ENCODE data around the gene MRNIP.

MRNIP gene

GRCh38 chr5:179803651-179804554, 54.7 kb downstream of the MRNIP start:
- no peak for DNase-seq (ENCODE audit: low spot score)

- no peak for DNase-seq (ENCODE audit: low spot score)
Observed at GRCh38 chr5:179802950-179803562, 55.6 kb downstream of the MRNIP start.

- no peak for DNase-seq (ENCODE audit: low spot score)
Observed at GRCh38 chr5:179802207-179802883, 56.3 kb downstream of the MRNIP start.

DNA sequence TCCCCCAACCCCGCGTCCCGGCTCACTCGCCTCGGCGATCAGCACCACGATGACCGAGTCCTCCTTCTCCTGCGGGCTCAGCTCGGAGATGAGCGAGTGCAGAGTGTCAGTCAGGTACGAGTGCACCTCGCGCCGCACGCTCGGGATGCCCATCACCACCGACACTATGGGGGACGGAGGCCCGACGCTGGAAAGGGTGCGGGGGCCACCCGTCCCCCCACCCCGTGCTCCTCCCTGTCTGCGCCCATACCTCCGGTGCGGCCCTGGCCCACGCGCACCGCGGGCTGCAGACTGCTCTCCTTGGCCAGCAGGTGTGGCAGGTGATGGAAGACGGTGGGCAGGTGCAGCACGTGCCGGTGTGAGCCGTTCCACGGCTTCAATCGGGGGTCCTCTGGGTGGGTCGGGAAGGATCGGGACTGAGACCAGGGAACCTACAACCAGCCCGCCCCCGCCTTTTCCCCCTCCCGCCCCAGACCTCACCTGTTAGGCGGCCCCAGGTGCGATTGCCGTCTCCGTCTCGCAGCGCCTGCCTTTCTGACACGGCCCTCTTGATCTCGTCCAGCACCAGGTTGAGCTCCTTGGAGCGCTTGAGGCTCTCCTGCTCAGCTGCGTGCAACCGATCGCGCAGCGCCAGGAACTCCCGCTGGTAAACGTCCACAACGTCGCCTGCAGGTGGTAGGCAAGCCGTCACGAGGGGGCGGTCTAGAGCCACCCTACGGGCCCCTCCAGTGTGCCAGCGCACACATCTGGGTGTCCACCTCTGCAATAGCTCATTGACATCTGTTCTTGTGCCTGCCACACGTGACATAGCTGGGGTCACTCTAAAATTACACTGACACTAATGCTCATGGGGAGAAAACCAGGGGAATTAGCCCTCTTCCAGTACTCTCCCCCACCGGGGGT, 57.1 kb downstream of the MRNIP start:
- DNase-seq (ENCODE audit: low spot score) = no peak

DNA sequence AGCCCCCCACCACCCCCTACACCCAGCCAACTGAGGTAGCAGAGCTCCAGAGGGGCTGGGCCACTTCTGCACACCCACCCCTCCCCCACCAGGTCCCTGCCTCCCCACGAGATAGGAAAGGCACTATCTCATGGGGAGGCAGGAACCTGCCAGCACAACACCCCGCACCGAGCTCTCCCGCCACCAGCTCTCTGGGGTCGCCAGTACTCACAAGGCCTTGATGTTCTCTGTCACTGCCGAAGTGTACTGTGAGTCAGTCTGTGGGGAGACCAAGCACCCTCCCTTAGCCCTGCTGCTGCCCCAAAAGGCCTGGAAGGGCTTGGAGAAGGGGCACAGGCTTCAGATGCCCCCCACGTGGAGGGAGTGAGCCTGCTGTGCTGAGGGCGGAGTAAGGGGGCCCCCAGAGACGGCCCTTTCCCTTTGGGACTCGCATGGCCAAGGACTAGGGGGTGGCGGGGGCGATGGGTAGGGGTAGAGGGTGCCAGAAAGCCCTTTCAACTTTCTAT, 57.9 kb downstream of the MRNIP start:
- DNase-seq (ENCODE audit: low spot score) = no peak

DNA sequence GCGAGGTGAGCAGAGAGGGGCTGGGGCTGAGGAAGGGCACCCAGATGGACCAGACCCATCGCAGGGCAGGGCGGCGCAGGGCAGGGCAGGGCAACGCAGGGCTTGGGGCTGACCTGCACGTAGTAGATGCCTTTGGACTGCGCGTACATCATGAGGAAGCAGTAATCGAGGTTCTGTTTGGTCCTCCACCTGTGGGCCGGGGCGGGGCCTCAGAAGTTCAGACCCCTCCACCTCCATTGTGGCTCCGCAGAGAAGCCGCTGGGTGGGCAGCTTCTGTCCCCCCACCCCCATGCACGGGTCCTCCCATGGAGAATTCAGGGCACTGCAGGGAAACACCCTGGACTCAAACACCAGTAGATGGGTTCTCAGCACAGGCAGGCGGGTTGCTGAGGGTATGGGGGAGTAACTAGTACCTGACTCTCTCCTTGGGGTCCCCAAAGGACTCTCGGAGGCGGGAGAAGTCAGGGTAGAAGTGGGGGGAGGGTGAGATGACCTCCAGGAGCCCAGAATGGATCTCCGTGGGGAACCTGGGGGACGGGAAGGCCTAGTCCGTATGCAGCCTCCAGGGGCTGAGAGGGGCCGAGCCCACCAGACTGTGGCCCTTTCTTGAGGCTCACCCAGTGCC, 58.4 kb downstream of the MRNIP start:
- no peak for DNase-seq (ENCODE audit: low spot score)

DNA sequence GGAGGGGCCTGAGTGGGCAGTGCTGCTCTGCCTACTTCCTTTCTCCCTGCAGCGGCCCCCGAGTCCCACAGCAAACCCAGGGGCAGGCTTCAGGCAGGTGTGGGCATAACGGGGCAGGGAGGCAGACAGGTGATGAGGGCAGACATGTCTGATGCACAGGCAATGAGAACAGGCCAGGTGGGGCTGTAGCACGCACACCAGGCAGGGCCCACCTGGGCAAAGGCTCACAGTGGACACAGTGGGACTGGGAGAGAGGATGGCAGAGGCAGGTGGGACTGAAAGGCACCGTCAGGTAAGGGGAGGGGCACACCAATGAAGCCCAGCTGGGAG, 59.0 kb downstream of the MRNIP start:
- DNase-seq (ENCODE audit: low spot score) = no peak

DNA sequence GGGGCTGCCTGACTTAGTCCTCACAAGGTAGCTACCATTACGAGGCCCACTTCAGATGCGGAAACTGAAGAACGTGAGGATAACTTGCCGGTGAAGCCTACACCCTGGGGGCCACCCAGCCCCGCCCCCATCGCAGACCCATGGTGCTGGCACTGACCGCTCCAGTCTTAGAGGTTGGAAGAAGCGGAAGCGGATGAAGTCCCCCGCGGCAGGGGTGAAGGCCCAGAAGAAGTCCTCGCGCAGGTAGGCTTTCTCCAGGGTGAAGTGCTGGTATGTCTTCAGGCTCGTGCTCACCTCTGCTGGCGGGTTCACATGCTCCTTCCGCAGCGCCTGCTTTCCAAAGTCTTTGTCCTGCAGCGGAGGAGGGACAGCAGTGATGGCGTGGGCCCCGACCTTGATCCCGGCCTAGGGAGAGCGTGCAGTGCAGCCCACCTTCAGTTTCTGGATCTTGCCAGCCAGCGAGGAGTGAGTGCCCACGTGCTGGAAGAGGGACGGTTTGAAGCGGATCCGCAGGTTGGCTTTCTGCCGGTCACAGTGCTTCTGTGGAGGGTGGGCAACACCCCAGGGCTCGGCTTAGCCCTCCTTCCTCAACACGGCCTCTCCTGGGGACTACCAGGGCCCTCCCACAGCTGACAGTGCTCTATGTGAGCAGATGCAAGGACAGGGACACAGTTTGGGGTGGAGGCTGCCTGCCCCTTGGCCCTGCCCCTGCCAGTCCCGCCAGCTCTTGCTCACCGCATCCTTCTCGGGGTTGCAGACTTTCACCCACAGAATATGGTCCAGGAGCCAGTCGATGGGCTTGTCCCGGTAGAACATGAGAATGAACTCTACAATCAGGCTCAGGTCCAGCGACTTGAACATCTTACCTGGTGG, 59.6 kb downstream of the MRNIP start:
- no peak for DNase-seq (ENCODE audit: low spot score)

DNA sequence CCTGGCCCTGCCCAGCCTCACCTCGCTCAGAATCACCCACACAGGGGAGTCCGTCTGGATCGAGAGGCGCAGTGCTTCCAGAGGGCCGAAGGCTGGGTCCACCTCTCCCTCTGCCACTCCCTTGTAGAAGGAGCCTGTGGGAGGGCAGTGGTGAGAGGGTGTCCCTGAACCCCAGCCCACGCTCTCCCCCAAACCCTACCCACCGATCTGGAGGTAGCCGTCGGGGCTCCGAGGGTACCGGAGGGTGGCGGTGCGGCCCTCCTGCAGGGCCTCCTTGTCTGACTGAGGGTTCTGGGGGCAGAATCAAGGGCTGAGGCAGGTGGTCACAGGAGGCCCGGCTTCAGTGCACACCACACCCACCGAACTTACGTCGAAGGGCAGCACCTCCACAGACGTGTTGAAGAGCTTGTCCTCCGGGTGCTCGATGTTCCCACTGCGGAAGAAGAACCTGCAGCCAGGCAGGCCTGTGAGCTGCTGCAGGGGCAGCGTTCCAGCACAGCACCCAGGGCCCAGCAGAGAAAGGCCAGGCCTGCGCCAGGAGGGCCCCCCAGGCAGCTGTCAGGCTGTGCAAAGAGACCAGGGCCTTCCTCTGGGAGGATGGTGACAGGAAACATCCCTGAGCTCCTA, 60.4 kb downstream of the MRNIP start:
- DNase-seq (ENCODE audit: low spot score) = no peak

DNA sequence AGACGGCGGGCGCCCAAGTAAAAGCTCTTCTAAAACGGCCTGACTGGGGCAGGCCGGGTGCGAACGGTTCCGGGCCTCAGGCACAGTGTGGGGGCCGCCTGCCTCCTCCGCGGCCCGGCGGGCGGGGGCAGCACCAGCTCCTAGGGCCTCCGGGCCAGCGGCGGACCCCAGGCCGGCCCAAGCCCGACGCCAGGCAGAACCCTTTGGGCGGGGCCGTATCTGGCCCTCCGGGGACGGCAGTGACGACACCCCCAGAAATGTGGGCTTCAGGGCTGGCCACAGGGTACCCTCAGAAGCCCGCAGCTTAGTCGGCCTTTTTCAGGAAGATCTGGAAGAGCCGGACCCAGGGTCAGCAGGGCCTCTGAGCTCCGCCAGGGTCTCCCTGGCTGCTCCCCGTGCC, 60.9 kb downstream of the MRNIP start:
- no peak for DNase-seq (ENCODE audit: low spot score)

DNA sequence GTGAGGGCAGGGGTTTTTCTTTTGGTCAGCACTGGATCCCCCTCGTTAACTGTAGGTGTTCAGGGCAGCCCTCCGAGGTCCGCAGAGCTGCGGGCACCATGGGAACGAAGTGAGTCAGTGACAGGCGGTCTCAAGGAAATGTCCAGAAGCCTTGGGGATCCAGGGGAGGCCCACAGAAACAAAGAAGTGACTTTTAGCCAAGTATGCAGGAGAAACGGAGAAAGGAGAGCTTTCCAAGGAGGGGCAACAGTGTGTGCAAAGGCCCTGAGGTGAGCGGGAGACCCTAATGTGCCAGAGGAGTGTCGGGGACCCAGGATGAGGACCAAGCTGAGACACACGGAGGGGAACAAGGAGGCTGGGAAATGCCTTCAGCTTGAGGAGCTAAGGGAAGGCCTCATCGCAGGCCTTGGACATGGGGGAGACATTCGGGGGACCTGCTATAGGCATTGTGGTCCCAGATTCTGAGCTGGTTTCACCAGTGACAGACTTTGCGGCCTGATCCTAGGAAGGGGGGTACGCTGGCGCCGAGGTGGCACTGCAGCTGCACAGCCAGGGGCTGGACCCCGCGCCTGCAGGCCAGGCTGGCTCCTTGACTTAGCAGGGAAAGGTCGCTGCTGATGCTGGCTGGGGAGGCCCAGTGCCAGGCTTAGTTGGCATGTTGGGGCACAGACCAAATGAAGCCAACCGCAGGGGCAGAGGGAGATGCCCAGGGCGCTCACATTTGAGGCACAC, 61.6 kb downstream of the MRNIP start:
- DNase-seq (ENCODE audit: low spot score) = no peak

DNA sequence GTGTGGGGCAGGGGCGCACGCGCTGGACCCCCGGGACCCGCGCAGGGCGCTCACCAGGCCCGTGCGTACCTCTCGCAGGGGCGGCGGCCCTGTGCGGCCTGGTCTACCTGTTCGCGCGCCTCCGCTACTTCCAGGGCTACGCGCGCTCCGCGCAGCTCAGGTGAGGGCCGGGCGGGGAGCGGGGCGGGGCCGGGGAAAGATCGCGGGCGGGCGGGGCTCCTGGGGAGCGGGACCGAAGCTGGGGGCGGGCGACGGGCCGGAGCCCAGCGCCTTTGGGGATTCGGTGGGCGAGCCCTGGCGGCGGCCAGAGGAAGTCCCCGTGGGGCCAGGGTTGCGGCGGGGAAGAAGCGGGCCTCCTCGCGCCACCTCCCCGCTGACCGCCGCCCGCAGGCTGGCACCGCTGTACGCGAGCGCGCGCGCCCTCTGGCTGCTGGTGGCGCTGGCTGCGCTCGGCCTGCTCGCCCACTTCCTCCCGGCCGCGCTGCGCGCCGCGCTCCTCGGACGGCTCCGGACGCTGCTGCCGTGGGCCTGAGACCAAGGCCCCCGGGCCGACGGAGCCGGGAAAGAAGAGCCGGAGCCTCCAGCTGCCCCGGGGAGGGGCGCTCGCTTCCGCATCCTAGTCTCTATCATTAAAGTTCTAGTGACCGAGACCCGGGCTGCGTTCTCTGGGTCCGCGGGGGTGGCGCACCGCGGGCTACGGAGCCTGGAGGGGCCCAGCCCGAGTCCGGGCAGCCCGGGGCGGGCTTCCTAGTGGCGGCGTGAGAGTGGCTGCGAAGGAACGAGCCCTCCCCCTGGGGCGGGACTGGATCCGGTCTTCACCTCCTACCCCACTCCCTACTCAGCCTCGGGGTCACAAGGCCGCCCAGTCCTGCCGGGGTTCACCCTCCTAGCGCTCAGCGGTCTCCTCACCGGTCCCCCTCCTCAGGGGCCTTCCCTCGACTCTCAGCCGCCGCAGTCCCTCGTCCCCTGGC, 62.5 kb downstream of the MRNIP start:
- peak; percentile 81 for DNase-seq (ENCODE audit: low spot score)

GRCh38 chr5:179795049-179795862, 63.4 kb downstream of the MRNIP start:
- DNase-seq (ENCODE audit: low spot score) = no peak

GRCh38 chr5:179794575-179794974, 64.0 kb downstream of the MRNIP start:
- no peak for DNase-seq (ENCODE audit: low spot score)

DNA sequence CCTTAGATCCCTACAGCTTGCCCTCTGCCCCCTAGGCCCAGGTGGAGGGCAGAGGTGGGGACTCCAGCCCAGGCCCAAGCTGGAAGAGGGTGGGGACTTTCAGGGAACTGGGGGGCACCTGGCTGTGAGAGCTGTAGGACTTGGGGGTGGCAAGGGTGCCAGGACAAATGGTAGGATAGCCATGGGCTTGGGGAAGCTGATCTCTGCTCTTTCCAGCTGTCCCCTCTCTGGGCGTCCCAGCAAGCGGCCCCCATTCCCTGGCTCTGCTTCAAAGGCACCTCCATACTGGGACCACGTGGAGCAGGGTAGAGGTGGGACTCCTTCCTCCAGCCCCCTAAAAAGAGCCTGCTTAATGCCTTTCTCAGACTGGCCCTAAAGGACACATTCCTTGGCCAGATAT, 64.4 kb downstream of the MRNIP start:
- DNase-seq (ENCODE audit: low spot score) = no peak

GRCh38 chr5:179793468-179794139, 65.0 kb downstream of the MRNIP start, which contains the start of gene LTC4S:
LTC4S (plus strand) TSS chr5:179793986; CDS start chr5:179794081, 95 bp downstream.
- DNase-seq (ENCODE audit: low spot score) = no peak
